ENCODE data around the gene UTP18.
"Not testable (repeated sequence)": the region's sequence is repeated elsewhere in the genome, so short reads cannot be mapped to it uniquely, and the experiment has no call there.

Gene UTP18

DNA sequence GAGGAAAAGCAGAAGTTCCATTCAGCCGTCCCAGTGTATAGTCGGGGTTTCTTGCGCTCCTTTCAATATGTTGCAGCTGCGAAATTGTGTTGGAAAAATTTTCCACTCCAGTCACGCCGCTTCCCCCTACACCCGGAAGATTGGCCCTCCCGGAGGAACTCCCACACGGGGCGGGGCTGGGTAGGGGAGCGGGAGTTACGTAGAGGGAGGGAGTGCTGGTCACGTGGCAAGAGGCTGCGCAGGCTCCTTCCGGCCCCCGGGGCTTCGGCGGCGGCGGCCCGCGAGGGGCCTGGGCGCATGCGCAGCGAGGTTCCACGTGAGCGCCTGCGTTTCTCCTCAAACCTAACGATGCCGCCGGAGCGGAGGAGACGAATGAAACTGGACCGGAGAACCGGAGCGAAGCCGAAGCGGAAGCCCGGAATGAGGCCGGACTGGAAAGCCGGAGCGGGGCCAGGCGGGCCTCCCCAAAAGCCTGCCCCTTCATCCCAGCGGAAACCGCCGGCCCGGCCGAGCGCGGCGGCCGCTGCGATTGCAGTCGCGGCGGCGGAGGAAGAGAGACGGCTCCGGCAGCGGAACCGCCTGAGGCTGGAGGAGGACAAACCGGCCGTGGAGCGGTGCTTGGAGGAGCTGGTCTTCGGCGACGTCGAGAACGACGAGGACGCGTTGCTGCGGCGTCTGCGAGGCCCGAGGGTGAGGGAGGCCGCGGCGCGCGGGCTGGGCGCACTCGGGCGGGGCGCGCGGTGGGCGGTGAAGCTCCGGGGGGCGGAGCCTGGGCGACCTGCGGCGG is at the start of gene UTP18:
TSS of gene UTP18 (plus strand) at position 310 of the 787 bp plus-strand sequence. CDS start at position 349, 39 bp downstream.
- peak; percentile 97 for DNase-seq

DNA sequence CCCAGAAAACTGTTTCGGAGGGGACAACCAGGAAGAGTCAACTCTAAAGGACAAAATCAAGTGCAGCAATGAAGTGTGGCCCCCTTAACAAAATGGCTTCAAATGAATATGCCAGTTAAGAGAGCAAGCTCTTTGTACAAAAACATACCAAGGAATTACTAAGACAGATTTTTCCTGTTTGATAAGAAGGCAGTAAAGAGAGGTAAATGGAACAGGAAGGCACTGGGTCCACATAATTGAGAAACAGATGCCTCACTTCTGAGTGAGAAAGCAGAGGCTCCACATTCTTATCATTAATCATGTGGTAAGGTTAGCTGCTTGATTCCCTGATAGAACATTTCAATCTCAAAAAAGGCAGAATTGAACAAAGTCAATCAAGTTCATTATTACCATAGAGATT is 45.4 kb upstream of the UTP18 start:
- DNase-seq = no peak

DNA sequence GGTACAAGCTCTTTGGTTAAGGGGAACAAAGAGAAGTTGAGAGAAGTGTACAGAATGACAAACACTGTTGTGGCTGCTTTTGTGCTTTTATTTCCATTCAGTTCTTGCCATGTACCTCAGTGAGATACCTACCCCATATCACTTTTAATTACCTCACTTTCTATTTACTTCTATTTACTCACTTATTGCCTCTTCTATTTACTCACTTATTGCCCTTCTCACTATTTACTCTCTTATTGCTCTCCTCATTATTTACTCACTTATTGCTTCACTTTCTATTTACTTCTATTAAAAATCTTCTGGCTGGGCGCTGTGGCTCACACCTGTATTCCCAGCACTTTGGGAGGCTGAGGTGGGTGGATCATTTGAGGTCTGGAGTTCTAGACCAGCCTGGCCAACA is 42.4 kb upstream of the UTP18 start:
- no peak for DNase-seq

DNA sequence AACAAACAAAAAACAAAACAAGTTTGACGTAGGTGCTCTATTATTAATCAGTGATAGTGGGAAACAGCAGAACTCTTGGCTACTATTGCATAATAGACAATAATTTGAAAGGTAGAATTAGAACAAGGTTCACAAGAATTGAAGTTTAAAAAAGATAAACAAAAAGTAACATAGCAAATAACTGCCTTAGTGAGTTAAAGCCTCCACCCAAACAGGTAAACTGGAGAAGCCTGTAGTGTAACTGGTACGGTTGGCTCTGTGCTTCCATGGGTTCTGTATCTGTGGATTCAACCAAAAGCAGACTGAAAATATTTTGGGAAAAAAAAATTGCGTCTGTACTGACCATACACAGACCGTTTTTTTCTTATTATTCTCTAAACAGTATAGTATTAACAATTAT is 39.0 kb upstream of the UTP18 start:
- DNase-seq = no peak

DNA sequence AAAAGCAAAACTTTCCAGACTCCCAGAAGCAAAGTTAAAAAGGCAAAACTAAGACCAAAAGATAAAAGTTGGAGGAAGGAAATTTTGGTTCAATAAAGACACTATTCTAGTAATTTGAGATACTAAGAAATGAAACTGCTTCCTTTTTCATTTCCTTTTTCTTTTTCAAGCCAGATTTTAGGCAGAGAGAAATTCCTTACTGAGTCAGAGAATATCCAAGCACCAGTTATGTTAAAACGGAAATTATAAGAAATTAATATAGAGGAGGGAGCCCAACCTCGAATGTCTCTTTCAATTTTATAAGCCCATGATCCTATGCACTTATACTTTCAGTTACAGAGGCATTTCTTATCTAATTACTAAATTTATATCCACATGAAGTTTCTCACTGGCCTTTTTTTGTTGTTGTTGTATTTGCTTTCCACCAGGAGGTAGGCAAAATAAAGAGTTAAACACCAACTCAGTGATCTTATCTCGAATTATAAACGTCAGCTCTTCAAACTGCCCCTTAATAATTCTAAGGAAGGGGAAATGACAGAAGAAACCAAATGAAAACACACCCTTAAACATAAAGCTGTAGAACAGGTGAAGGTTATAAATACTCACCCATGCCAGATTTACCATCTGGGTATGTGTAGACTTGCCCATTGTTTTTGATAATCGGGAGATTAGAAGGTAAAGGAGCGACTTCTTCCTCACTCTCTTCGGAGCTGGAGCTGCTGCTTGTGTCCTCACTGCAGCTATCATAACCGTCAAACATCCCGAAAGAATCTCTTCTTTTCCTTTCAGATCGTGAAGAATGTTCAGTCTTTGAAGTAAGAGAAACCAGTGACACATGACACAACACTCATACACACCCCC is 35.7 kb upstream of the UTP18 start:
- no peak for DNase-seq

DNA sequence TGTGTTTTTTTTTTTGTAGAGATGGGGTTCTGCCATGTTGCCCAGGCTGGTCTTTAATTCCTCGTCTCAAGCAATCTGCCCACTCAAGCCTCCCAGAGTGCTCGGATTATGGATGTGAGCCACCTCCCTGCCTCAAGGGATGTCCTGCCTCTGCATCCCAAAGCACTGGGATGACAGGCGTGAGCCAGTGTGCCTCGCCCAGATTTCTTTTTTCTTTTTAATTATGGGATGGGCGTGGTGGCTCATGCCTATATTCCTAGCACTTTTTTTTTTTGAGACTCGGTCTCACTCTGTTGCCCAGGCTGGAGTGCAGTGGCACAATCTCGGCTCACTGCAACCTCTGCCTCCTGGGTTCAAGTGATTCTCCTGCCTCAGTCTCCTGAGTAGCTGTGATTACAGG is 34.8 kb upstream of the UTP18 start:
- not testable (repeated sequence) for DNase-seq

DNA sequence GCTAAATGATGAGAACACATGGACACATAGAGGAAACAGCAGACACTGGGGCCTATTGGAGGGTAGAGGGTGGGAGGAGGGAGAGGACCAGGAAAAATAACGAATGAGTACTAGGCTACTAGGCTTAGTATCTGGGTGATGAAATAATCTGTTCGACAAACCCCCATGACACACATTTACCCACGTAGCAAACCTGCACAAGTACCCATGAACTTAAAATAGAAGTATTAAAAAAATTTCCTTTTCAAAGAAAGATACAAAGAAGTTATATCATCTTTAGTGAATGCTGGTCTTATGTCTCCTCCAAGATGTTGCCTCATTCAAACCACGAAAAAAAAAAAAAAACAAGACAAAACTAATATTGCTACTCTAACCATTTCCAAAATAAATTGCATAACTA is 32.2 kb upstream of the UTP18 start:
- no peak for DNase-seq

DNA sequence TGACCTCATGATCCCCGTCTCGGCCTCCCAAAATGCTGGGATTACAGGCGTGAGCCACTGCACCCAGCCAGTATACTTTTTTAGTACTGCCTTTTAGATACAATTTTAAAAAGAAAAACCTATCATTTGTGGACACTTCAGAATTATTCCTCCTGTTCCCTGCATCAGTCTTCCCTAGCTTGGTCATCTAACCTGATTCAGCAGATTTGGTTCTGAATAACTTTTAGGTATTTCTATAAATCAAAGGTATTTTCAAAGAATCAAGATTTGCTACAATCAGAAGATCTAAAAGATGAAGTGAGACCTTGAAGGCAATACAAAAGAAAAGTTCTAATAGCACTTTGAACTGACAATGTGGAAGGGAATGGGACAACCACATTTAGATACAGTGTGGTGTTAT is 30.5 kb upstream of the UTP18 start:
- DNase-seq = no peak

DNA sequence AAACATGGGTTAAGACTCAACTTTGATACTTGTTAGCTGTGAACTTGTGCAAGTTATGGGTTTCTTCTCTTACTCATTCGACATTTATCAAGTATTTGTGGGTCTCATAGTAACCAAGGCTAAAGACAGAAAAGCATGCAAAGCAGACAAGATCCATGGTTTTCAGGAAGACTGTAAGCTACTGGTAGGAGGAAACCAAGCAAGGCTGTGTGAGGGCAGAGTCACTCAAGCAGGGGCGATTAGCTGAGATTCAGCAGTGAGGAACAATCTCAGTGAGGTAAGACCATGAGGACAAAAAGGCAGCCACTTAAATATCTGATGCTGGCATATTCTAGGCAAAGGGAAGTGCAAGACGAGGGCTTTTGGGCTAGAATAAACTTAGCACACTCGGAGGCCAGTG is 30.0 kb upstream of the UTP18 start:
- no peak for DNase-seq

DNA sequence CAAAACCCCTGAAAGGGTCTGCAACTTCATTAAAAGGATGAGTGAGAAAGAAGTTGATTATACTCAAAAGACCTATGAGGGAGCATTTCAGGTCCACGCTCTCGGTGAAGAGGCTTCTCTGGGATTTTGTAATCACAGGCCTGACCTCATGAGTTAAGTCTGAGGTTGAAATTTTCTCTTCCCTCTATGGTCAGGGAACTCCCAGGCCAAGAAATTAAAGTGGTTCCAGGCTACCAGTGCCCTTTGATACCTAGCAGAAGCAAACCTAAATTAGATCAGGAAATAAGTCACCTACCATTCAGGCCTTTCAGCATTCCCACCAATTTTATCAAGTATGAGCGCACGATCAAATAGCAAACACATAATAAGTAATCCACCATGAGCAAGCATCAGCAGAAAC is 28.3 kb upstream of the UTP18 start:
- DNase-seq = no peak

DNA sequence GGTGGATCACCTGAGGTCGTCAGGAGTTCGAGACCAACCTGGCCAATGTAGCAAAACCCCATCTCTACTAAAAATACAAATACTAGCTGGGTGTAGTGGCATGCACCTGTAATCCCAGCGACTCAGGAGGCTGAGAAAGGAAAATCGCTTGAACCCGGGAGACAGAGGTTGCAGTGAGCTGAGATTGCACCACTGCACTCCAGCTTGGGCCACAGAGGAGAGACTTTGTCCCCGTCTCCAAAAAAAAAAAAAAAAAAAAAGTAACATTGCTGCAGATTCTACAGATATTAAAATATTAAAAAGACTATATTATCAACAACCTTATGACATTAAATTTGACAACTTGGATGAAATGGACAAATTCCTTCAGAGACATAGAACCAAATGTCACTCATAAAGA is 26.2 kb upstream of the UTP18 start:
- DNase-seq = no peak

DNA sequence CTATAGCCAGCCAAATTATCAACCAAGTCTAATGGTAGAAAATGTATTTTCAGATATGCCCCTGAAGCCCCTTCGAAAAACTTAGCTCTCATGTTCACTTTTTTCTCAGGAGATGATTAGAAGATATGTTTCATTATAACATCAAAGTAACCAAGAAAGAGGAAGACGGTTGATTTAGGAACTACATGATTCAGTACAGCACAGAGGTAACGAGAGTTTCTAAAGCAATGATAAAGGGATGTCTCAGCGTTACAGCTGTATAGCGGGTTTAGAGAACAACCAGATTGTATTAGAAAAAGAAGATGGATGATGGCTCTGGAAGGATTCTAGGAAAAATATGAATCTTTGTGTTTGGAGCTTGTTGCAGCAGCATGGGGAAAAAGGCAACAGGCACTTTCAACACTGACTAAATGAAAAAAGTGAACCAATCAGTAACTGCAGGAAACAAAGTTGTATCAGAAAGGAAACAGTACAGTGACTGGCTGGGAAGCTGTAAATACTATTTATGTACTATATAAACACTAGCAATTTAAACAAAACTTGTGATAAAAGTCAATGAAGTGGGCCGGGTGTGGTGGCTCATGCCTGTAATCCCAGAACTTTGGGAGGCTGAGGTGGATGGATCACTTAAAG is 22.0 kb upstream of the UTP18 start:
- no peak for DNase-seq

DNA sequence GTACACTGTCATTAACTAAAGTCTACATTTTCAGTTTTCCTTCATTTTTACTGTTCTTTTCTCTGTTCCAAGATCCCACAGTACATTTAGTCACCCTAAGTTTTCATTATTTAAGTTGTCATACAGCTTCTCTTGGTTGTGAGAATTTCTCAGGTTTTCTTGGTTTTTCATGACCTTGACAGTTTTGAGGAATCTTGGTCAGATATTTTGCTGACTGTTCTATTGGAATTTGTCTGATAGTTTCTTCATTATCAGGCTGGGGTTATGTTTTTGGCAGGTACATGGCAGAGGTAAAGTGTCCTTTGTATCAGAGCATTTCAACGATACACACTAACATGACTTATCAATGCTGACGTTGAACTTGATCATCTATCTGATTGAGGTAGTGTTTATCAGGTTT is 20.1 kb upstream of the UTP18 start:
- no peak for DNase-seq

DNA sequence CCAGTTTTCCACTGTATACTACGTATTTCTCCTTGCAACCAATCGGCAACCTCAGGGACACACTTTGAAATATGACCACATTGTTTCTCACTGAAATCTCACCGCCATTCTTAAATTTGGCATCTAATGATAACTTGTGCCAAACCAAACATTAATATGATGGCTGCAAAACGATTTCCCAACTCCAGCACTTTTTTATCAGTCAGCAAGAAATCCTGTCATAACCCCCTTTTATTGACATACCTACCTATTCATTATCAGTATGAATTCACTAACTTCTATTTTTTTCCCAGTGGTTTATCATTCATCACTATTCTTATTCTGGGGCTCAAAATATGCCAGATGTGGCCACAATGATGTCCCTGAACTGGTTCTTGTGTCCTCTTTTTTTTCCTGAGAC is 16.3 kb upstream of the UTP18 start:
- DNase-seq = no peak

DNA sequence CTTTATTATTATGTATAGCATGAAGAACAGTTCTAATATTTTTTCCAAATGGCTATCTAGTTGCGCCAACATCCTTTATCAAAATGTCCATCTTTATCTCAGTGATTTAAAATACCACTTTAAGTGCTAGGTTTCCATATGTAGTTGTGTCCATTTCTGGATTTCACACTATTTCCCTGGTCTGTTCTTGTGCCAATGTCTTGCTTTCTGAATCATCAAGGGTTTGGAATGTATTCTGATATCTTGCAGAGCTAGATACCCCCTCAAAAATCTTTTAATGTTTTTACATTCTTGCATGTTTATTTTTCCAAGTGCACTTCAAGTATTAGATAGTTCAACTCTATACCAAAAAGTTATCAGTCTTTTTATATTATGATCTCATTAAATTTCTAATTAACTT is 14.8 kb upstream of the UTP18 start:
- DNase-seq = no peak

DNA sequence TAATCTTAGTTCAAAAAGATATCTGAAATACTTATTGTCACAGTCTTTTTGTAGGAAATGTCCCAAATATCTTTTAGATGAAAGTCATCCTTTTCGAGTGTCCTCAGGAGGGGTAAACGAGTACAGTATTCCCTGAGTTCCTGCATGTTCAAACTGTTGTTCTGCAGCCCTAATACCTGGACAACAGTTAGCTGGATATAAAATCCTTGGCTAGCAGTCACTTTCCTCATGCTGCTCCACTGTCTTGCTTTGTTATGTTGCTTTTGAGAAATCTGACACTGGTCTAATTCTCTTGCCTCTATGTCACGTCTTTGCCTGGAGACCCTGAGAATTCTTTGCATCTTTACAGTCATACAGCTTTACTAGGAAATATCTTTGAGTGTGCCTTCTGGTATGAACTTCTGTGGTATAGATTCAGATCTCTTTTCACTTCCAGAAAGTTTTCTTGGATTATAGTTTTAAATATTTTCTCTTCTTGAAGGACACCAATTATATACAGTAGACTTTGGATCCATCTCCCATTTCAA is 10.0 kb upstream of the UTP18 start:
- no peak for DNase-seq

DNA sequence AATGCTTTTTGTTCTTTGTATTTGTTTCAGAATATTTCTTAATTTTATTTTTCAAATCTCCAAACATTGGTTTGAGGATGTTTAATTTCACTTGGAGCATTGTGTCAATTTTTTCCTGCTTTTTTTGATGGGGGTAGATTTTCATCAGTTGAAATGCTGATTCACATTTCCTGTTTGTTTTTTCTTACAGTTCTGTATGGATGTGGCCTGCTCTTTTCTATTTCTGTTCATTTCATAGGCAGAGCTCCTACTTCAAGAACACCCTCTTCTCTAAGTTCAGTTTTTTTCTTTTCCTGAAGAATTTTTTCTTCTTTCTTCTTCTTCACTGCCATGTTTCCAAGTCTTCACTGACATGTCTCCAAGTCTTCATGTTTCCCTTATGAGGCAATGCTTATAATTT is 9.3 kb upstream of the UTP18 start:
- DNase-seq = no peak

DNA sequence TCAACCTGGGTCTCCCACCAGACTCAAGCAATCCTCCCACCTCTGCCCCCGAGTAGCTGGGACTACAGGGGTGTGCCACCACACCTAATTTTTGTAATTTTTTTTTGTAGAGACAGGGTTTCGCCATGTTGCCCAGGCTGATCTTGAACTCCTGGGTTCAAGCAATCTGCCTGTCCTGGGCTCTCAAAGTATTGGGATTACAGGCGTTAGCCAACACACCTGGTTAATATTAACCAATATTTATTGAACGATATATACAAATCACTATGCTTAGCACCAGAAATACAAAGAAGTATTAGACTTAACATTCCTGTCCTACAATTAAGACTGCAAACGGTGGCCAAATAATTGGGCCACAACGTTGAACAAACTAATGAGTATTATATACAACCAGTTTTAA is 4.7 kb upstream of the UTP18 start:
- DNase-seq = no peak

DNA sequence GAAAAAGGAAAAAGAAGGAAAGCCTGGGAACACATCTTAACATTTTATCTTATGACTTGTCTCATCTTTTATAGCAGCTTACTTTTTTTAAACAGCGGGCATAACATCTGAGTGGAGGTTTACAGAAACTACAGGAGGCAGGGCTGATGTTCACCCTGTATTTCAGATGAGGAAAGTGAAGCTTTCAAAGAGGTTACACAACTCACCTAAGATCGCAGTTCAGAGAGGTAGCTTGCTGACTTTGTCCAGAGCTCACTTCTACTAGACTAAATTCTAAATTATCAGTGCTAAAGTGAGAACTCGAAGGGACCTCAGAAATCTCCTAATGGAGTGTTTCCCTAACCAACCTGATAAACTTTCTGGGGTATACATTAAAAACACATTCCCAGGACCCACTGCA is 4.2 kb upstream of the UTP18 start:
- no peak for DNase-seq

DNA sequence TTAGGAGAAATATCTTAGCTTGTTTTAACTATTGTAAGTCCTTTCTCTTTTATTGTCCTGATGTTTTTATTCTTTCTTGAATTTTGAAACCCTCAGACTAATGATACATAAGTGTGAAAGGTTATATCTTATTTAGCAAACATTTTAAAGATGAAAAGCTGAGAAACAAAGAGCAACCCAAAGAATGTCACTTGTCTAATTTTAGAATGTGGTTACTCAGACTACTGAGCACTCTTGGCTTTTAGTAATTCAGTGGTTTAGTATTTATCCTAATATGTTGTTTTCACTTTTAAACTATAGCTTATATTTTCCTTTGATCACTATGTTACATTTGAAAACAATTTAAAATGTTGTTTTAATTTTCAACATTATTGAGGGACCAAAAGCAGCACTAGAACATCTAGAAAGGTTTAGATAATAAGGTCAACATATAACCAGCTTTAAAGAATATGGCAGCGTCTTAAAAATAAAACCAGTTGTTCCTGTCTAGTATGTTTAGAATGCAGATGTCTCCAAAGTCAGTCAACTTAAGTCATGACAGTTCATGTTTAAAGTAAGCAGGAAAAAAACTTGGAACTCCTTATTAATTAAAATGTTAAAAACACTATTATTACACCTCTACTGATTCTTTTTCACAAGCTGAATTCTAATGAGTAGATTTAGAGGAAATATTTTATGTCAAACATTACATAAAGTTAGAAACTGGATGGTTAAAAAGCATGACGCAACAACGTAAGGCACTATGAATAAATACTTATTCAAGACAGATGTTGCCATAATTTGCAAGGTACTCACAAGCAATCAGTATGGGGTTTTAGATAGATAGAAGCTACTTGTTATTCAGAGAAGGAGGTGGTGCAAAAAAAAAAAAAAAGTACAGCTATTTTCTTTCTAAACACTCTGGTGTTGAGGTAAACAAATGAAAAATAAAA is 2.9 kb upstream of the UTP18 start:
- DNase-seq = no peak

DNA sequence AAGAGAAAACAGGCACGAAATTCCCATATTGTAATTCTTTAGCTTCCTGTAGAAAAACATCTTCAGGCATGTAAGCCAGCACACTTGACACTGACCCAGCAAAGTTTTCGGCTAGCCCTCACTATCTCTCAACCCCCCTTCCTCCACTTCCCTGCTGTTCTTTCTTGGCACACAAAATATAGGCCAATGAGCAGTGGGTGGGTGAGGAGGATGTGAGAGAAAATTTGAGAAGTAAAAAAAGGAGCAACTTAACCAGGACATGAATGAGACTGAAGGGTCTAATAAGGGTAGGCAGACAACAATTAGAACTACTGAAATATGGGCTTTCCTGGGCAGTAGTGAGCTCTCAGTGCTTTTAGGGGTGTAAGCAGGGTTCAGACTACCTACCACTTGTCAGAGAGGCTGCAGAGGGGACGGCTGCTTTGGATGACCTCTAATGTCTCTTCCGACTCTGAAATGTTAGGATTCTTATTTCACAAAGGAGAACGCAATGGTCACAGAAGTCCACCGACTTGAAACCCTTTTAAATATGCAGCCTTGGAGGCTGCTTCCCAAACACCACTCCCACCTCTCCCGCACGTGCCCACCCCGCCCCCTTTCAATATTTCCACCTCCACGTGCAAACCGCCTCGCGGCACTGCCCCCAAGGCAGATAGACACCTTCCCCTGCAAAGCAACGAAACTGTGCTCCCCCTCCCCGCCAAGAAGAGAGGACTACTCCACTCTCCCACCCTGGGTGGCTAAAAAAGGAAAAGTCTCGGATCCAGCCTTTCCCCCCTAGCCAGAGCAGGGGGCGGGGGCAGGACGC is 1.4 kb upstream of the UTP18 start:
- DNase-seq = peak in 1 of 2 donors; percentile 14

Data from CD4-positive, alpha-beta T cell treated with Interleukin-4 for 1 hour (primary cell).